Tibial nerve (tissue), 4 donors: ENCODE measurements around the gene LRG1.
A peak's percentile ranks its signal among the peaks of the same experiment; 100 is the strongest.

Source experiments
- CTCF ChIP-seq, 5 experiments: fragments of 200-600 bp in 3 of 5; fragments of 450-650 bp in 2 of 5; sonication (generic) in 3 of 5; IDR thresholded peaks; one replicate each; pipeline ENCODE4 v1.5.1; 2016 to 2019; ENCODE audit warnings: antibody characterized with exemption in 5 of 5, mild to moderate bottlenecking in 3 of 5, moderate library complexity in 2 of 5
- EP300 ChIP-seq, 2 donors: sonication (generic); formaldehyde crosslinking; IDR thresholded peaks; one replicate each; pipeline ENCODE4 v1.6.1; 2017; ENCODE audit warnings: antibody characterized with exemption in 2 of 2, mild to moderate bottlenecking in 1 of 2
- POLR2A ChIP-seq, 2 donors: fragments of 450-650 bp; IDR thresholded peaks; one replicate each; pipeline ENCODE4 v1.6.1; 2017; ENCODE audit warnings: antibody characterized with exemption in 2 of 2, mild to moderate bottlenecking in 2 of 2, moderate library complexity in 2 of 2

GRCh38 chr19:4576016-4576933 lies 36.4 kb upstream of the LRG1 start:
- TF ChIP-seq CTCF (IDR thresholded peaks at IDR 0.05) (peak; percentile 54 to 79 (median 62)), EP300 (IDR thresholded peaks at IDR 0.05) (no peak), POLR2A (IDR thresholded peaks at IDR 0.05) (no peak)
